Measurements from ENCODE around the gene BLMH. TPM values are rescaled to one million over a fixed set of nuclear protein-coding genes. Genes with fewer than 3 reads are reported as not detected.

The BLMH gene
- total RNA-seq, 4 donors from 2014 or later, result 18.1 to 35.7 (median 28.1) TPM

GRCh38 chr17:30200106-30200505 is 91.6 kb downstream of the BLMH start:
- Histone ChIP-seq H3K9me3 (no peaks in the 10 kb centered on the region), H3K36me3 (no peaks in the 10 kb centered on the region), H3K27ac (no peak overlapping the region), H3K27me3 (no peaks in the 10 kb centered on the region), H3K4me3 (no peak overlapping the region), H3K4me1 (no peaks in the 10 kb centered on the region)
- TF ChIP-seq POLR2A (IDR thresholded peaks at IDR 0.05), result no peak
- no peak for TF ChIP-seq EP300 (IDR thresholded peaks at IDR 0.05)
- no peak for TF ChIP-seq CTCF (IDR thresholded peaks at IDR 0.05)
- no peak for DNase-seq (ENCODE audit: low spot score in 2 of 2)
- 69 to 80% methylated on average over 10 of the region's 10 CpGs for WGBS, 2 donors

GRCh38 chr17:30199600-30199999 is 92.1 kb downstream of the BLMH start:
- Histone ChIP-seq H3K27ac (no peak overlapping the region), H3K36me3 (no peaks in the 10 kb centered on the region), H3K4me1 (no peaks in the 10 kb centered on the region), H3K9me3 (no peaks in the 10 kb centered on the region), H3K27me3 (no peaks in the 10 kb centered on the region), H3K4me3 (no peak overlapping the region)
- no peak for DNase-seq (ENCODE audit: low spot score in 2 of 2)
- 75 to 78% methylated on average over 5 of the region's 5 CpGs for WGBS, 2 donors
- TF ChIP-seq EP300 (IDR thresholded peaks at IDR 0.05) (no peak), CTCF (IDR thresholded peaks at IDR 0.05) (no peak), POLR2A (IDR thresholded peaks at IDR 0.05) (no peak)

Small RNA genes within 50 kb of the gene (small RNA-seq; reads per million reads assigned to genes)
- gene RF00154, result 29.3 reads per million, percentile 93 among the genes with 10 or more reads in this experiment
- not detected for gene RNU6-1267P

Other genes with a start within 250 kb of the BLMH start
- gene NSRP1, start 175.1 kb downstream of the BLMH start, total RNA-seq, result 10 to 100 TPM; 23.3 to 55.5 (median 34.4) TPM
- 1 to 10 TPM in 3 of 4 donors, under 1 TPM in 1; under 0.01 to 4.0 (median 2.5) TPM for gene SLC6A4, start 56.2 kb downstream of the BLMH start, total RNA-seq
- not detected for gene TMIGD1, start 42.1 kb upstream of the BLMH start, total RNA-seq
- 100 to 1,000 TPM in 1 of 4 donors, 10 to 100 TPM in 3; 38.5 to 112 (median 60.3) TPM for gene CPD, start 87.0 kb upstream of the BLMH start, total RNA-seq
- gene GOSR1, start 185.5 kb upstream of the BLMH start, total RNA-seq, result 10 to 100 TPM; 20.7 to 37.1 (median 26.4) TPM